Measurements from ENCODE around the gene ZNF665. TPM values are rescaled to one million over a fixed set of nuclear protein-coding genes. Genes with fewer than 3 reads are reported as not detected.

ZNF665 gene
- total RNA-seq, 1 donor from 2014 or later, result 8.9 TPM

DNA sequence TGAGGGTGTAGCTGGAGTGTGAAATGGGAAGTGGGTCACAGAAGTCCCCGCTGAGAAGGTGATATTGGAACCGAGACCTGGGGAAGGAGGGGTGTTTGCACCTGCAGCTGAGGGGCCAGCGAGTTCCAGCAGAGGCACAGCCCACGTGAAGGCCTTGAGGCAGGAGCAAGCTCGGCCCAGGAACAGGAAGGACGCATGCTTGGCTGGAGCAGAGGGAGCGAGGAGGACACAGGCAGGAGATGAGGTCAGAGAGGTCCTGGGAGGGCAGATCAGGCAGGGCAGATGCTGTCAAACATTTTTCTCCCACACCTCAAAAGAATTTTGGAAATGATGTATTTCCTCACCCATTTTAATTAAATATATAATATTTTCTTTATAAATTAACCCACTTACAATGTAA, 69.8 kb downstream of the ZNF665 start:
- Mint-ChIP-seq H3K4me1 (peaks cover 6% of the 10 kb centered on the region), H3K9me3 (peaks cover 13% of the 10 kb centered on the region), H3K27ac (no peak overlapping the region), H3K36me3 (peaks cover 45% of the 10 kb centered on the region), H3K27me3 (ENCODE audit: low read depth) (no peaks in the 10 kb centered on the region), H3K4me3 (no peak overlapping the region)
- TF ChIP-seq, protein P1, sequence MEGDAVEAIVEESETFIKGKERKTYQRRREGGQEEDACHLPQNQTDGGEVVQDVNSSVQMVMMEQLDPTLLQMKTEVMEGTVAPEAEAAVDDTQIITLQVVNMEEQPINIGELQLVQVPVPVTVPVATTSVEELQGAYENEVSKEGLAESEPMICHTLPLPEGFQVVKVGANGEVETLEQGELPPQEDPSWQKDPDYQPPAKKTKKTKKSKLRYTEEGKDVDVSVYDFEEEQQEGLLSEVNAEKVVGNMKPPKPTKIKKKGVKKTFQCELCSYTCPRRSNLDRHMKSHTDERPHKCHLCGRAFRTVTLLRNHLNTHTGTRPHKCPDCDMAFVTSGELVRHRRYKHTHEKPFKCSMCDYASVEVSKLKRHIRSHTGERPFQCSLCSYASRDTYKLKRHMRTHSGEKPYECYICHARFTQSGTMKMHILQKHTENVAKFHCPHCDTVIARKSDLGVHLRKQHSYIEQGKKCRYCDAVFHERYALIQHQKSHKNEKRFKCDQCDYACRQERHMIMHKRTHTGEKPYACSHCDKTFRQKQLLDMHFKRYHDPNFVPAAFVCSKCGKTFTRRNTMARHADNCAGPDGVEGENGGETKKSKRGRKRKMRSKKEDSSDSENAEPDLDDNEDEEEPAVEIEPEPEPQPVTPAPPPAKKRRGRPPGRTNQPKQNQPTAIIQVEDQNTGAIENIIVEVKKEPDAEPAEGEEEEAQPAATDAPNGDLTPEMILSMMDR (IDR thresholded peaks at IDR 0.05; ENCODE audit: unreplicated experiment), result no peak
- no peak for DNase-seq (ENCODE audit: low spot score in 2 of 2, unreplicated experiment in 2 of 2)

Other genes starting within 250 kb of the ZNF665 start
- gene ZNF816, start 230.5 kb downstream of the ZNF665 start, total RNA-seq, result 14.8 to 16.8 TPM (median 15.7 TPM) in 3 replicates
- 0.13 TPM in 1 of 3 replicates, not detected in the others for gene ERVV-1, start 179.4 kb downstream of the ZNF665 start, total RNA-seq
- not detected in 3 replicates for gene ERVV-2, start 148.6 kb downstream of the ZNF665 start, total RNA-seq
- gene ZNF160, start 89.9 kb downstream of the ZNF665 start, total RNA-seq, result 67.8 to 71.0 TPM (median 68.3 TPM) in 3 replicates
- gene ZNF415, start 60.4 kb downstream of the ZNF665 start, total RNA-seq, result 13.1 to 15.6 TPM (median 13.8 TPM) in 3 replicates
- gene ZNF347, start 34.3 kb downstream of the ZNF665 start, total RNA-seq, result 12.1 to 15.6 TPM (median 14.8 TPM) in 3 replicates
- 50.2 to 53.4 TPM (median 51.7 TPM) in 3 replicates for gene ZNF677, start 61.5 kb upstream of the ZNF665 start, total RNA-seq
- gene VN1R2, start 64.9 kb upstream of the ZNF665 start, total RNA-seq, result 0.20 TPM in 1 of 3 replicates, not detected in the others
- gene VN1R4, start 74.4 kb upstream of the ZNF665 start, total RNA-seq, result not detected in 3 replicates
- 7.5 to 7.7 TPM (median 7.7 TPM) in 3 replicates for gene ZNF845, start 140.4 kb upstream of the ZNF665 start, total RNA-seq
- 20.2 to 23.5 TPM (median 20.5 TPM) in 3 replicates for gene ZNF525, start 172.3 kb upstream of the ZNF665 start, total RNA-seq
- 15.5 to 17.7 TPM (median 16.1 TPM) in 3 replicates for gene ZNF765, start 201.8 kb upstream of the ZNF665 start, total RNA-seq
- gene ZNF761, start 238.6 kb upstream of the ZNF665 start, total RNA-seq, result 15.0 to 16.2 TPM (median 16.1 TPM) in 3 replicates

Measured in mesothelial cell of epicardium (in vitro differentiated cells).